CD4-positive, alpha-beta T cell treated with Interleukin-2 at 100 ng/mL for 4 hours (primary cell): ENCODE data around the gene SHB.
"Not testable (repeated sequence)": the region's sequence is repeated elsewhere in the genome, so short reads cannot be mapped to it uniquely, and the experiment has no call there.

ENCODE experiments used
- DNase-seq: peaks from one replicate; pipeline ENCODE4 v3.0.0-alpha.2; 2020; ENCODE audit warnings: low spot score

SHB gene

GRCh38 chr9:38063363-38063707 lies 5.7 kb downstream of the SHB start:
- DNase-seq, result no peak

DNA sequence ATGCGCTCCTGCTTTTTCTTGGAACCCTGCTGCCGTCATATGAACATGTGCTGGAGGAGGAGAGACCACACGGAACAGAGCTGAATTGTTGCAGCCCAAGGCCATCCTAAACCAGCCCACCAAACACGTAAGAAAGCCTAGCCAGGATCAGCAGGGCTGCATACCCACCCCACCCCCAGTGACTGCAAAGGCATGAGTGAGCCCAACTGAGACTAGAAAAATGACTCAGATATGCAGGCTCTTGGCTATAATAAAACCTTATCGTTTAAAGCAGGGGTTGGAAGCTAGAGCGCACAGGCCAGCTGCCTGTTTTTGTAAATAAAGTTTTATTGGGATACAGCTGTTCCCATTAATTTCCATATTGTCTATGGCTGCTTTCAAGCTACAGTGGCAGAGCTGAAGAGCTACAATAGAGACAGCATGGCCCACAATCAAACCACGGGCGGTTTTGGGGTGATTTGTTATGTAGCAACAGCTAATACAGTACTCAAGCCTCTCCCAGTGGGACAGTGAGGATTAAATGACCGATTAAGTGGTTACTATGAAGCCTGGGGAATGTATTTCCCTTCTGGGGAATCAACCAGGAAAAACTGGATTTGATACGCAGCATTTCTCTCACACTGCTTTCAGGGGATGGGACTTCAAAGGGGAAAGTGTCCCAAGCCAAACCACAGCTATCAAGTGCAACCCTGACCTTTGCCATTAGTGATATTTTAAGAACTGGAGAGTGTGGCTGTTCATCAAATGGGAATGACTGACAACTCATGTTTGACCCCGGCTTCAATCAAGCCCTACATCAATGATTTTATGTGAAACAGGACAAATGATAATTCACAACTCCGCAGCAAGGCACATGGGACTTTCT lies 6.3 kb downstream of the SHB start:
- DNase-seq, result no peak

DNA sequence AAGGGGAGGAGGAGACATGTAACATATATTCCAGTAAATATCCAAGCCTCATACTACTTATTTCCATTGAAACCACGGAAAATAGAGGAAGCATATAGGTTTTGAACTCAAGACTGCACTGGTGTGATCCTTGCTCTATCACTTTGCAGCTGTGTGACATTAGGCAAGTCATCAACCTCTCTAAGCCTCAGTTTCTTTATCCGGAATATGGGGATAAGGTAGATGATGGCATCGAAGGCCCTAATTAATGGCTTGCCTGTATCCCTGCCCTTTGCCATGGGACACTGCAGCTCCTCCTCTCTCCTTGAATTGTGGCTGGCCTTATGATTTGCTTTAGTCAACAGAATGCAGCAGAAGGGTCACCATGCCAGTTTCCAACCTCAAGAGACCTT lies 6.9 kb downstream of the SHB start:
- DNase-seq, result no peak

GRCh38 chr9:38061326-38061977 lies 7.6 kb downstream of the SHB start:
- DNase-seq, result no peak

DNA sequence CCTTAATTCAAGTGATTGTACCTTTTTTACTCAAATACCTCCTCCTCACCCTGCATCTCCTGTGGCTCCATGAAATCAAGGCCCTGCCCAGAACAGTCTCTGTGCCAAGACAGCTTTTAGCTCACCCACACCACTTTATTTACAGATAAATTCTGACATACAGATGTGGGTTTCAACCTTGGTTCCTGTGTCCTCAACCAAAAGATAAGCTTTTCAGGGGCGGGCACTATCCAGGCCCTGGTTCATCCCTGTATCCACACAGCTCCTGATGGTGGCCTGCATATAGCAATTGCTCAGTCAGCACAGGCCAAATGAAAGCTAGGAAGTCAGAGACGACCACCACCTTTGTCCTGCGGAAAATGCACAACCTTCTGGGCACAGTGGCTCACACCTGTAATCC lies 8.3 kb downstream of the SHB start:
- no peak for DNase-seq

GRCh38 chr9:38059233-38059936 lies 9.6 kb downstream of the SHB start:
- no peak for DNase-seq

- DNase-seq, result no peak
Measured at GRCh38 chr9:38058452-38059232, 10.4 kb downstream of the SHB start.

- DNase-seq, result no peak
Measured at GRCh38 chr9:38057416-38058195, 11.4 kb downstream of the SHB start.

DNA sequence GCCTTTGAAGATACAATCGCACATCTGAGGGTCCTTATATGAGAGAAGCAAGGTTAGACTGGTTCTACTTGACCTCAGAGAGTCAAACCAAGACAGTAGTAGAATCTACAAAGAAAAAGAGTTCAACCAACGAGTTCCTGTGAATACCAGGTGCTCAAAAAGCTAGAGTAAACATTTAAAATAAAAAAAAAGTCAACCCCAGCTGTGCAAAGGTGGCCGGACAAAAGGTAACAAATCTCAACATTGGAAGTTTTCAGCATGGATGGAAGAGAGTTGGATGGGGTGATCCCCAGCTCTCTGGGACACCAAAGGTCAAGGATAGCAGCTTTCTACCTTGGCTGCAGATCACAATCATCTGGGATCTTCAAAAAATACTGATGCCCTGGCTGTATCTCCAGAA lies 14.4 kb downstream of the SHB start:
- no peak for DNase-seq

DNA sequence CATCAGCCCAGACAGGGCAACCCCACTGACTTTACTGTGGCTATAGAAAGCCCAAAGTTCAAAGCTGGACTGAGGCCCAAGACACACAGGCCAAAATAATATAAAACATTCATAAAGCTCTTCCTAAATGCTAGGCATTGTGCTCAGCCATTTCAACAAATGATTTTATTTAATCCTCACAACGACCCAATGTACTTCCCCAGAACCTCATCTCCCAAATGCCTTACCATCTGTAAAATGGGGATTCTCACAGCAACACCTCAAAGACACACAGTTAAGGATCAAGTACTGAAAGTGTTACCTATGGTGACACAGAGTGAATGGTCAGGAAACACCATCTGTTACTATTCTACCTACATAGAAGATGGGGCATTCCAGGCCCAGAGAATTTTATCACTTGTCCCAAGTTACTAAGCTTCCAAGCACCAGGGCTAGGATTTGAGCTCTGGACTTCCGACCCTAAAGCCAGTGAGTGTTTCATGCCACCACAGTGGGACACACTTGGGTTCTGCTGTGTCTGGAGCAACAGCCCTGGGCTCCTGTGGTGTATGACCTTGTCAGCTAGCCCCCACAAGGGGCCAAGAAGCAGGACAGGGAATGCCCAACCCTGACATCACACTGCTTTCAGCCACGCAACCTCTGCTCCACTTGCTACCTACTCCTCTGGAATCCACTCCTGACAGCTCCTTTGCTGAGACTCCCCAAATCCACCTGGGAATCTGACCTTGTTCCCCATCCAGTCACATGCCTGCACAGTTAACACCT lies 15.1 kb downstream of the SHB start:
- no peak for DNase-seq

DNA sequence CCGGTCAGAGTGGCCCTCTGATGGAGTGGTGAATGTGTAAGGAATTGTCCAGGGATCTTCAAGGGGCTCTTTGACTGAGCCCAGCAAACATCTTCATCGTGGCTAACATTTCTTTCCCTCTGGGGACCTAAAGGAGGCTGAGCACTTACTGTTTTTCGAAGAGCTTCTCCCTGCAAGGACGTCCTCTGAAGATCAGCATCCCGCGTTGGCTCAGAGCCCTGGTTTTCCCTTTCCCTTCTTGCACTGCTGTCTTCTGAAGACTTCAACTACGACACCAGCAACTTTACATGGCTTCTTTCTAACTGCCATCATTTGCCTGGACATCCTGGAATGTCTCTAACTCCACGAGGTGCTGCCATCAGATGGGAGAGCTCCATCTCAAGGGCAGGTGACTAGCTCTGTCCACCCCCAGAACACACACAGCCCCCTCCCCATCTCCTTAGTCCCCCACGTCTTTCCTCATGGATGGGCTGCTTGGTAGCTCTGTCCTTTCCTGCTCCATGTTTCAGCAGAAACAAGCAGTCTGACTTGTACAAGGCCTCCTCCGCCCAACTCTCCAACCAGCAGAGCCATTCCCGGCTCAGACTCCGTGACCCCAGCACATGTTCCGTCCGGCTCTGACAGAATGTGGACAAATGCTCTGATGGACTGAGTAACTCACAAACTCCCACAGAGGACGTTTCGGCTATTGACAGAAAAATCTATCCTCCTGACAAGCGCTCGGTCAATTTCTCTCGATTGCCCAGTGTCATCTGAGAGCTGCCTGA lies 17.1 kb downstream of the SHB start:
- DNase-seq, result no peak

DNA sequence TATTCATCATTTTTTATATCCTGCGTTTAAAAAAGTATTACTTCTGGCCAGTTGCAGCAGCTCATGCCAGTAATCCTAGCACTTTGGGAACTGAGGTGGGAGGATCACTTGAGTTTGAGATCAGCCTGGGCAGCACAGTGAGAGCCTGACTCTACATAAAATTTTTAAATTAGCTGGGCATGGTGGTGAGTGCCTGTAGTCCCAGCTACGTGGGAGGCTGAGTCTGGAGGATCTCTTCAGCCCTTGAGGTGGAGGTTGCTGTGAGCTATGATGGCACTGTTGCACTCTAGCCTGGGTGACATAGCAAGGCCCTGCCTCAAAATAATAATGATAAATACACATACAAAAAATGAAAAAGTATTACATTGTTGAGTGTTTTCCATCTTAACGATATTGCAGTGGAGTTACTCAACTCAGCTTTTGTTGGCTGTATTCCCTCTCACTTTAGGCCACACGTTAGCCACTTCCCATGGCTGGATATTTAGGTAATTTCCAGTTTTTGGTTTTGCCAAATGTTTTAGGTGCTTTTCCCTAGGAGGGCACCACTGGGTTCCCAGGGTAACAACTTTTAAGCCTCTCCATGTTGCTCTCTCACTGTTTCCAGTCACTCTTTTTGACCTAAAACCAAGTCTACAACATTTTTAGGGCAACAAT lies 20.6 kb downstream of the SHB start:
- DNase-seq, result no peak

DNA sequence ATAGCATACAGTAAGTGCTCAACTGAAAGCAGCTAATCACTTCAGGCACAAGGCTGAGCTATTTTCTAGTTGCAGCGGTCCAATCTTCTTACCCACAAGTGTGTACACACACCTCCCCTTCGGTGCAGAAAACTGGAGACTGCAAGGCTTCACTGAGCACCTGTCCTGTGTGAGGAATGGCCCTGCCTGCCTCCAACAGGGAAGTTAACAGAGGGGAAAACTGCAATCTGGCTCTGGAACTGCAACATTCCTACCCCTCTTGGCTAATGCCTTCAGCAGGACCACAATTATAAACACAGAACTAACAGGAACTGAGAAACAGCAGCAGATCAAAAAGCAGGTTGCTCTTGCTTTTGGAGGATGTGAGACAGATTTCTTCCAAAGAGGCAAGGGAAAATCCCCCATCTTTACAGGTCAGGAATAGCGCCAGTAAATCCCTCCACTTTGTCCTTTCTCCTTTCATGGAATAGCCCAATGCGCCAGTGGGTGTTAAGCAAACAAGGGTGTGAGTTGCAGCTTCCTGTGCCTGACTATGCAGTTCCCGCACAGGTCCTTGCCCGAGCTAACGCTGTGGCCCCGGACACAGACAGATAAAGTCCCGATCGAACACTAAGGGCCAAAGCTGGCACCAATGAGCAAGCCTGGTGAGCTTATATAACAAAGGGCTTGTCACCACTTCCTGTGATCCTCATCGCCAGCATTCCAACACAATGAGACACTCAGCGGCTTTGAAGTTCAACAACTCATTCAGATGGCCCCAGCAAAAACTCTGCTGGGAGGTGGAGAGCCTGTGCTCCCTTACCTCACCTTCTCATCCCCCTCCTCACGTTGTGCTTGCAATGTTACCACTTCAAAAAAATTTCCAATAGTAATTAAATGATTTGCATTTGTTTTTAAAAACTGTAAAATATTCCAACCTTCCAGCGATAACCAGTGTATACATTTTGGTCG lies 21.5 kb downstream of the SHB start:
- DNase-seq, result no peak

- no peak for DNase-seq
Measured at GRCh38 chr9:38046661-38047300, 22.2 kb downstream of the SHB start.

DNA sequence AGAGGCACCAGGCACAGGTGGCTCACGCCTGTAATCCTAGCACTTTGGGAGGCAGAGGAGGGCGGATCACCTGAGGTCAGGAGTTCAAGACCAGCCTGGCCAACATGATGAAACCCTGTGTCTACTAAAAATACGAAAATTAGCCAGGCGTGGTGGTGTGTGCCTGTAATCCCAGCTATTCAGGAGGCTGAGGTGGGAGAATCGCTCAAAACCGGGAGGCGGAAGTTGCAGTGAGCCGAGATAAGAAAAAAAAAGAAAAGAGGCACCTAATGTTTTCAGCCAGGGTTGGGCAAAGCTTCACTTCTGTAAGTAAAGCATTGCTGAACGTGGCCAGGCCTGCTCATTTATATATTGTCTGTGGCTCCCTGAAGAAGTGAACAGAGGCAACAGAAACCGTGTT lies 23.1 kb downstream of the SHB start:
- not testable (repeated sequence) for DNase-seq

DNA sequence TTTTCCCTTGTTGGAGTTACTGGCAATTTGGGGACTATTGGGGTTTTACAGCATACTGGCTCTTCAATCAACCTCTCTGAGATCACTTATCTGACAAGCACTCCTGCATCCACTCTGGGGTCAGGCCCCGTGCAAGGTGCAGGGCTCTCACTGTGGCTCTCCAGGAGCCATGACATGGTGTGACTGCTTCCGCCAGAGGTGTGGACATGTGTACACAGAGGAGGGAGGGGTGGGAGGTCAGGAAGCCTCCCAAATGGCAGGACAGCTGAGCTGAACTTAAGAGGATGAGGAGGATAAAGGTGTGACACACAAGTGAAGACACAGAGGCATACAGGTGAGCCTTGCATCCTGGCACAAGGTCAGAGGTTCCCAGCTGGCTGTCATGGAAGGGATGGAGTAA lies 24.3 kb downstream of the SHB start:
- no peak for DNase-seq

GRCh38 chr9:38043931-38044623 lies 24.9 kb downstream of the SHB start:
- no peak for DNase-seq
